Mesendoderm (in vitro differentiated cells): ENCODE data around the gene SLC2A6.

Experiments used
- DNase-seq: peaks from one replicate; pipeline ENCODE4 v3.0.0; 2013
- H2AK5ac ChIP-seq: 2 replicates; pipeline ENCODE4 v1.6.1; 2013; ENCODE audit warnings: low read length, inconsistent platforms
- H2BK120ac ChIP-seq: 2 replicates; pipeline ENCODE4 v1.6.1; 2013; ENCODE audit warnings: low read depth, mild to moderate bottlenecking, low read length, moderate library complexity, mixed read lengths
- H2BK15ac ChIP-seq: replicated peaks from 2 replicates; pipeline ENCODE4 v1.6.1; 2013; ENCODE audit warnings: low read depth, mild to moderate bottlenecking, moderate library complexity
- H2BK5ac ChIP-seq: 2 replicates; pipeline ENCODE4 v1.6.1; 2013; ENCODE audit warnings: low read length, inconsistent platforms
- H3K18ac ChIP-seq: 2 replicates; pipeline ENCODE4 v1.6.1; 2013; ENCODE audit warnings: mild to moderate bottlenecking, low read length, mixed read lengths
- H3K23ac ChIP-seq: one replicate; pipeline ENCODE4 v1.6.1; 2013; ENCODE audit warnings: low read length
- H3K27ac ChIP-seq: 2 replicates; pipeline ENCODE4 v1.5.1; 2013; ENCODE audit warnings: low read depth, mild to moderate bottlenecking, inconsistent platforms, low read length, moderate library complexity
- H3K27me3 ChIP-seq: 2 replicates; pipeline ENCODE4 v1.6.1; 2013; ENCODE audit warnings: low read length, control low read depth, mild to moderate bottlenecking, inconsistent platforms; ENCODE audit not compliant: insufficient read depth, poor library complexity
- H3K36me3 ChIP-seq: 2 replicates; pipeline ENCODE4 v1.6.1; 2013; ENCODE audit warnings: low read length, inconsistent platforms; ENCODE audit not compliant: control insufficient read depth, insufficient read depth
- H3K4ac ChIP-seq: one replicate; pipeline ENCODE4 v1.6.1; 2013; ENCODE audit warnings: low read depth, mild to moderate bottlenecking, low read length, moderate library complexity
- H3K4me1 ChIP-seq: 2 replicates; pipeline ENCODE4 v1.6.1; 2013; ENCODE audit warnings: low read depth, low read length, inconsistent platforms; ENCODE audit not compliant: control insufficient read depth
- H3K4me2 ChIP-seq: 2 replicates; pipeline ENCODE4 v1.6.1; 2013; ENCODE audit warnings: low read length
- H3K4me3 ChIP-seq: 2 replicates; pipeline ENCODE4 v1.5.1; 2013; ENCODE audit warnings: mild to moderate bottlenecking, low read length
- H3K56ac ChIP-seq: one replicate; pipeline ENCODE4 v1.6.1; 2013; ENCODE audit warnings: low read length
- H3K79me1 ChIP-seq: 2 replicates; pipeline ENCODE4 v1.6.1; 2013; ENCODE audit warnings: low read length, inconsistent platforms
- H3K79me2 ChIP-seq: 2 replicates; pipeline ENCODE4 v1.6.1; 2013; ENCODE audit warnings: mild to moderate bottlenecking, low read length; ENCODE audit not compliant: control insufficient read depth, insufficient read depth
- H3K9ac ChIP-seq: 2 replicates; pipeline ENCODE4 v1.6.1; 2013; ENCODE audit warnings: low read length, inconsistent platforms
- H4K5ac ChIP-seq: one replicate; pipeline ENCODE4 v1.6.1; 2013; ENCODE audit warnings: low read length
- H4K8ac ChIP-seq: one replicate; pipeline ENCODE4 v1.6.1; 2013; ENCODE audit warnings: low read depth, mild to moderate bottlenecking, control low read depth, low read length, moderate library complexity
- WGBS: extraction: QIAGEN DNeasy Blood & Tissue Kit; methylation state at CpG from one replicate; pipeline ENCODE4 v1.1.7; 2013; ENCODE audit warnings: low lambda C conversion rate, missing lambda C conversion rate; ENCODE audit not compliant: insufficient coverage; ENCODE audit errors: extremely low coverage; 5-methylcytosine and 5-hydroxymethylcytosine counted together

SLC2A6 gene

GRCh38 chr9:133448487-133448972, 30.4 kb downstream of the SLC2A6 start:
- H2BK120ac ChIP-seq, result no peak overlapping the region
- no CpG with 5 or more reads among the region's 13 CpGs for WGBS
- no peak overlapping the region for H2BK15ac ChIP-seq
- H3K27ac ChIP-seq, result no peak overlapping the region
- H3K4me1 ChIP-seq, result no peaks in the 10 kb centered on the region
- H3K27me3 ChIP-seq, result no peaks in the 10 kb centered on the region
- H3K36me3 ChIP-seq, result no peaks in the 10 kb centered on the region
- H3K4me2 ChIP-seq, result no peak overlapping the region
- no peak overlapping the region for H3K9ac ChIP-seq
- no peak overlapping the region for H3K4ac ChIP-seq
- DNase-seq, result no peak
- H3K23ac ChIP-seq, result no peak overlapping the region
- H3K18ac ChIP-seq, result no peak overlapping the region
- no peak overlapping the region for H4K5ac ChIP-seq
- H3K79me2 ChIP-seq, result no peaks in the 10 kb centered on the region
- H2AK5ac ChIP-seq, result no peak overlapping the region
- no peaks in the 10 kb centered on the region for H3K79me1 ChIP-seq
- no peak overlapping the region for H3K56ac ChIP-seq
- H4K8ac ChIP-seq, result no peak overlapping the region
- no peak overlapping the region for H3K4me3 ChIP-seq
- no peak overlapping the region for H2BK5ac ChIP-seq

- Histone ChIP-seq H2BK5ac (no peak overlapping the region), H3K23ac (no peak overlapping the region), H3K79me1 (no peaks in the 10 kb centered on the region), H4K8ac (no peak overlapping the region), H2BK120ac (no peak overlapping the region), H3K4me1 (no peaks in the 10 kb centered on the region), H3K4me2 (no peak overlapping the region), H3K27ac (no peak overlapping the region), H2AK5ac (no peak overlapping the region), H4K5ac (no peak overlapping the region), H3K9ac (no peak overlapping the region), H3K36me3 (no peaks in the 10 kb centered on the region), H2BK15ac (no peak overlapping the region), H3K4me3 (no peak overlapping the region), H3K27me3 (no peaks in the 10 kb centered on the region), H3K18ac (no peak overlapping the region), H3K56ac (no peak overlapping the region), H3K79me2 (no peaks in the 10 kb centered on the region), H3K4ac (no peak overlapping the region)
- DNase-seq, result no peak
- no CpG with 5 or more reads among the region's 23 CpGs for WGBS
Observed at GRCh38 chr9:133445293-133445969, 33.5 kb downstream of the SLC2A6 start.

- H3K79me2 ChIP-seq, result no peaks in the 10 kb centered on the region
- no peak overlapping the region for H2BK120ac ChIP-seq
- H4K5ac ChIP-seq, result no peak overlapping the region
- no peaks in the 10 kb centered on the region for H3K4me1 ChIP-seq
- no peaks in the 10 kb centered on the region for H3K27me3 ChIP-seq
- H2BK15ac ChIP-seq, result no peak overlapping the region
- no peak overlapping the region for H3K4me3 ChIP-seq
- no peak overlapping the region for H2AK5ac ChIP-seq
- no peak overlapping the region for H2BK5ac ChIP-seq
- H3K36me3 ChIP-seq, result no peaks in the 10 kb centered on the region
- no peak overlapping the region for H3K4ac ChIP-seq
- H3K79me1 ChIP-seq, result no peaks in the 10 kb centered on the region
- no peak overlapping the region for H3K18ac ChIP-seq
- H4K8ac ChIP-seq, result no peak overlapping the region
- no peak overlapping the region for H3K23ac ChIP-seq
- H3K9ac ChIP-seq, result no peak overlapping the region
- WGBS, result no CpG with 5 or more reads among the region's 8 CpGs
- H3K4me2 ChIP-seq, result no peak overlapping the region
- no peak for DNase-seq
- no peak overlapping the region for H3K56ac ChIP-seq
- H3K27ac ChIP-seq, result no peak overlapping the region
Observed at GRCh38 chr9:133443982-133444381, 34.9 kb downstream of the SLC2A6 start.

GRCh38 chr9:133443248-133443647, 35.7 kb downstream of the SLC2A6 start:
- H3K79me2 ChIP-seq, result no peaks in the 10 kb centered on the region
- no peak overlapping the region for H3K4ac ChIP-seq
- no peak overlapping the region for H2BK15ac ChIP-seq
- H3K79me1 ChIP-seq, result no peaks in the 10 kb centered on the region
- H3K4me1 ChIP-seq, result no peaks in the 10 kb centered on the region
- WGBS, result no CpG with 5 or more reads among the region's 15 CpGs
- no peak for DNase-seq
- H3K36me3 ChIP-seq, result no peaks in the 10 kb centered on the region
- no peaks in the 10 kb centered on the region for H3K27me3 ChIP-seq
- no peak overlapping the region for H3K4me3 ChIP-seq
- H2BK120ac ChIP-seq, result no peak overlapping the region
- H3K9ac ChIP-seq, result no peak overlapping the region
- no peak overlapping the region for H4K5ac ChIP-seq
- no peak overlapping the region for H3K18ac ChIP-seq
- H3K27ac ChIP-seq, result no peak overlapping the region
- H3K4me2 ChIP-seq, result no peak overlapping the region
- no peak overlapping the region for H2AK5ac ChIP-seq
- H4K8ac ChIP-seq, result no peak overlapping the region
- H2BK5ac ChIP-seq, result no peak overlapping the region
- H3K56ac ChIP-seq, result no peak overlapping the region
- H3K23ac ChIP-seq, result no peak overlapping the region

GRCh38 chr9:133441571-133441970, 37.3 kb downstream of the SLC2A6 start:
- H3K56ac ChIP-seq, result no peak overlapping the region
- H2BK15ac ChIP-seq, result no peak overlapping the region
- H2BK120ac ChIP-seq, result no peak overlapping the region
- H3K27me3 ChIP-seq, result no peaks in the 10 kb centered on the region
- no peak overlapping the region for H2BK5ac ChIP-seq
- H3K4me3 ChIP-seq, result no peak overlapping the region
- DNase-seq, result no peak
- no peaks in the 10 kb centered on the region for H3K4me1 ChIP-seq
- no peak overlapping the region for H3K27ac ChIP-seq
- no peaks in the 10 kb centered on the region for H3K79me1 ChIP-seq
- H4K8ac ChIP-seq, result no peak overlapping the region
- H3K23ac ChIP-seq, result no peak overlapping the region
- H3K9ac ChIP-seq, result no peak overlapping the region
- WGBS, result no CpG with 5 or more reads among the region's 5 CpGs
- H3K36me3 ChIP-seq, result no peaks in the 10 kb centered on the region
- H3K4me2 ChIP-seq, result no peak overlapping the region
- no peak overlapping the region for H4K5ac ChIP-seq
- no peak overlapping the region for H3K18ac ChIP-seq
- H3K4ac ChIP-seq, result no peak overlapping the region
- no peak overlapping the region for H2AK5ac ChIP-seq
- H3K79me2 ChIP-seq, result no peaks in the 10 kb centered on the region

- no peak for DNase-seq
- Histone ChIP-seq H4K5ac (no peak overlapping the region), H2BK15ac (no peak overlapping the region), H2BK120ac (no peak overlapping the region), H3K56ac (no peak overlapping the region), H3K9ac (no peak overlapping the region), H3K4me3 (no peak overlapping the region), H3K23ac (no peak overlapping the region), H2AK5ac (no peak overlapping the region), H3K4me1 (no peaks in the 10 kb centered on the region), H3K79me2 (no peaks in the 10 kb centered on the region), H4K8ac (no peak overlapping the region), H3K18ac (no peak overlapping the region), H3K27me3 (no peaks in the 10 kb centered on the region), H3K27ac (no peak overlapping the region), H3K4ac (no peak overlapping the region), H3K79me1 (no peaks in the 10 kb centered on the region), H3K4me2 (no peak overlapping the region), H2BK5ac (no peak overlapping the region), H3K36me3 (no peaks in the 10 kb centered on the region)
- WGBS, result no CpG with 5 or more reads among the region's 12 CpGs
Observed at GRCh38 chr9:133440874-133441273, 38.0 kb downstream of the SLC2A6 start.
